Measurements from ENCODE around the gene RBMS3.
"Not testable (repeated sequence)": the region's sequence is repeated elsewhere in the genome, so short reads cannot be mapped to it uniquely, and the experiment has no call there.

RBMS3 gene

GRCh38 chr3:29393946-29394345 lies 113.1 kb downstream of the RBMS3 start:
- DNase-seq: not testable (repeated sequence)

- DNase-seq: no peak
These were observed 116.5 kb downstream of the RBMS3 start for GRCh38 chr3:29397406-29397805.

- no peak for DNase-seq
These were observed 117.9 kb downstream of the RBMS3 start for GRCh38 chr3:29398787-29399186.

GRCh38 chr3:29406291-29406832 lies 125.5 kb downstream of the RBMS3 start:
- DNase-seq: no peak

- no peak for DNase-seq
These were observed 127.8 kb downstream of the RBMS3 start for GRCh38 chr3:29408676-29409075.

GRCh38 chr3:29409409-29409808 lies 128.5 kb downstream of the RBMS3 start:
- no peak for DNase-seq

GRCh38 chr3:29410220-29410619 lies 129.3 kb downstream of the RBMS3 start:
- no peak for DNase-seq

GRCh38 chr3:29410660-29411405 lies 130.0 kb downstream of the RBMS3 start:
- no peak for DNase-seq

- DNase-seq: no peak
These were observed 131.2 kb downstream of the RBMS3 start for GRCh38 chr3:29412110-29412509.

GRCh38 chr3:29414468-29415224 lies 133.8 kb downstream of the RBMS3 start:
- no peak for DNase-seq

GRCh38 chr3:29415482-29416223 lies 134.8 kb downstream of the RBMS3 start:
- DNase-seq: no peak

- DNase-seq: no peak
These were observed 135.6 kb downstream of the RBMS3 start for GRCh38 chr3:29416514-29416913.

- DNase-seq: no peak
These were observed 139.2 kb downstream of the RBMS3 start for GRCh38 chr3:29420106-29420505.

GRCh38 chr3:29426302-29427226 lies 145.7 kb downstream of the RBMS3 start:
- DNase-seq: no peak

- DNase-seq: no peak
These were observed 146.6 kb downstream of the RBMS3 start for GRCh38 chr3:29427266-29428103.

- DNase-seq: no peak
These were observed 148.3 kb downstream of the RBMS3 start for GRCh38 chr3:29429055-29429679.

GRCh38 chr3:29430558-29430971 lies 149.7 kb downstream of the RBMS3 start:
- no peak for DNase-seq

- DNase-seq: no peak
These were observed 155.9 kb downstream of the RBMS3 start for GRCh38 chr3:29436612-29437323.

GRCh38 chr3:29438580-29438979 lies 157.7 kb downstream of the RBMS3 start:
- no peak for DNase-seq

Data from hippocampal formation (tissue), 2 donors.